HG03571 (cell line): Measurements from ENCODE around the gene CEP72.
"Not testable (repeated sequence)": the region's sequence is repeated elsewhere in the genome, so short reads cannot be mapped to it uniquely, and the experiment has no call there.

Experiments used
- ATAC-seq: cut with Tn5 transposase; IDR thresholded peaks from one replicate; pipeline ENCODE4 v1.9.1; 2021; ENCODE audit not compliant: unreplicated experiment

The CEP72 gene

DNA sequence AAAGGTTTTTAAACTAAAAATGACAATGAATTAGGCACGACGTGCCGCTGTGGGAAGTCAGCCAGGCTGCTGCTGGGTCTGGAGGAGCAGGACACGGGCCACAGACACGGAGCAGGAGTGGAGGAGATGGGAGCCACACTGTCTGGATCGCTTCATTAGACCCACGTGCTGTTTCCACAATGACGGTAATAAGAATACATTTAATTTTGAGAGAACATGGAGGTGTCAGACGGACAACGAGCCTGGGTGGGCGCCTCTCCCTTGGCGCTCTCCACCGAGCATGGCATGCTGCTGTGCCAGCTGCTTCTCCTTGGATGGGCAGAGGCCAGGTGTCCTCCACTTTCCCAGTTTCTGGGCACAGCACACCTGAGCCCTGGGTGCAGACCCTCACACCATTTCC lies 68.7 kb downstream of the CEP72 start:
- not testable (repeated sequence) for ATAC-seq

DNA sequence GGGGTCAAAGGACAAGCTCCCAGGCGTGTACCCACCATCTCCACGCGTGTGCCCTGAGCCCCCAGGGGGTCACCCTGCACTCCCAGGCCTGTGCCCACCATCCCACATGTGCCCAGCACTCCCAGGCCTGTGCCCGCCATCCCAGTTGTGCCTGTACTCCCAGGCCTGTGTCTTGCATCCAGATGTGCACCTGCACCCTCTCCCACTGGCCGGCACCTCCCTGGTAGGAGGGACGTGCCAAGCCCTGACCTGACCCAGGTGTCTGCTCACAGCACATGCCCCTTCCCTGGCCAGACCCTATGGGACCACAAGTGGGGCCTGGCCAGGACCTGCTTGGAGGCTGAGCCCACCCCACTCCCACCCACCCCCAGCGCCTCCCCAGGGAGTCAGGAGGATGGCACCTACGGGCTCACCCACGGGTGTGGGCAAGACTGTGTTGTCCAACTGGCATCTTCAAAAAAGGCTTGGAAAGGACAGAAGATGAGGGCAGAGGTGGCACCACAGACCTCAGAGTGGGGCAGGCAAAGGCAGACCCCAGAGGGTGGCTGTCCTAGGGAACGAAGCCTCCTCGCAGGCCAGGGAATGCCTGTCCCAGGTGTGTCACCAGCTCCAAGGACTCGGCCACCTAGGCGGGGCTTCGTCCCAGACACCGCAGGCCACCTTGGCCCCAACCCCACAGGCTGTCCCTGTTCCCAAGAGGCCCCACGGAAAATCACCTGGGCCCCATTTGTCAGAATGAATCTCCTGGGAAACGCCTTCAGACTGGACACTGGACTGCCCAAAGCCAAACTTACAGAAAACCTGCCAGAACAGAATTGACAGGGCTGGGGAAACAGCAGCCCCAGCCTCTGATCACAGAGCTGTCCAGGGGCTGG lies 69.4 kb downstream of the CEP72 start:
- ATAC-seq = not testable (repeated sequence)

DNA sequence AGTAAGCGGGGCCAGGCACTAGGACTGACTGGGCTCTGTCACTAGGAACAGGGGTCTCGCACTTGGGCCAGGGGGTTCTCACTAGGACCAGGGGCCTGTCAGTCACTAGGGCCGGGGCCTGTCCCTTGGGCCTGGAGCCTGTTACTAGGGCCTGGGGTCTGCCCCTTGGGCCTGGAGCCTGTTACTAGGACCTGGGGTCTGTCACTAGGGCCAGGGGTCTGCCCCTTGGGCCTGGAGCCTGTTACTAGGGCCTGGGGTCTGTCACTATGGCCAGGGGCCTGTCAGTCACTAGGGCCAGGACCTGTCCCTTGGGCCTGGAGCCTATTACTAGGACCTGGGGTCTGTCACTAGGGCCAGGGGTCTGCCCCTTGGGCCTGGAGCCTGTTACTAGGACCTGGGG lies 70.1 kb downstream of the CEP72 start:
- ATAC-seq = not testable (repeated sequence)

DNA sequence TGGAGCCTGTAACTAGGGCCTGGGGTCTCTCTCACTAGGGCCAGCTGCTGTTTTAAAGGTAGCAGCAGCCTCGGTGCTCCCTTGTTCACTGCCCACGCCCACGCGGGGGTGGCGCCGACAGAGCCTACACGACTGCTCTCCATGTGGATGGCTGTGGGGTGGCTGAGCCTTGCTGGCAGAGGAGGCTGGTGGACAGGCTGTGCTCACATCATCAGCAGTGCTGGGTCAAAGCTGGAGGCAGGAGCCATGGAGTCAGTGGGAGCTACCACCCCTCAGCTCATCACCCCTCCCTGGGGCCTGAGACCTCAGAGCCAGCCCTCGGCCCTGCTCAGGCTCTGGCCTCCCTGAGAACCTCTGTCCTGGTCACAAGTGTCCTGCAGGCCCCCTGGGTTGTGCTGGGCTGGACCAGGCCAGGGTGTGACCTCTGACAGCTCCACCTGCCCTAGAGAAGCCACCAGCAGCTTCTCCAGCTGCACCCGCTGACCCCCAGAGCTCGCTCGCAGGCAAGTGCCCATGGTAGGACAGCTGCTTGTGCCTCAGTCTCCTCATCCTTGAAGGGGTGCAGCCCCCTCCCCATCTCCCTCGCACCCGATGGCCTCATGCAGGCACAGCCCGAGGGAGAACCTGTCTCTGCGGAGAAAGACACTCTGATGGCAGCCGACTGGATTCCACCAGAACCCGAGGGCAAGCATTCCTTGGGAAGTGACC lies 70.7 kb downstream of the CEP72 start:
- ATAC-seq = not testable (repeated sequence)

DNA sequence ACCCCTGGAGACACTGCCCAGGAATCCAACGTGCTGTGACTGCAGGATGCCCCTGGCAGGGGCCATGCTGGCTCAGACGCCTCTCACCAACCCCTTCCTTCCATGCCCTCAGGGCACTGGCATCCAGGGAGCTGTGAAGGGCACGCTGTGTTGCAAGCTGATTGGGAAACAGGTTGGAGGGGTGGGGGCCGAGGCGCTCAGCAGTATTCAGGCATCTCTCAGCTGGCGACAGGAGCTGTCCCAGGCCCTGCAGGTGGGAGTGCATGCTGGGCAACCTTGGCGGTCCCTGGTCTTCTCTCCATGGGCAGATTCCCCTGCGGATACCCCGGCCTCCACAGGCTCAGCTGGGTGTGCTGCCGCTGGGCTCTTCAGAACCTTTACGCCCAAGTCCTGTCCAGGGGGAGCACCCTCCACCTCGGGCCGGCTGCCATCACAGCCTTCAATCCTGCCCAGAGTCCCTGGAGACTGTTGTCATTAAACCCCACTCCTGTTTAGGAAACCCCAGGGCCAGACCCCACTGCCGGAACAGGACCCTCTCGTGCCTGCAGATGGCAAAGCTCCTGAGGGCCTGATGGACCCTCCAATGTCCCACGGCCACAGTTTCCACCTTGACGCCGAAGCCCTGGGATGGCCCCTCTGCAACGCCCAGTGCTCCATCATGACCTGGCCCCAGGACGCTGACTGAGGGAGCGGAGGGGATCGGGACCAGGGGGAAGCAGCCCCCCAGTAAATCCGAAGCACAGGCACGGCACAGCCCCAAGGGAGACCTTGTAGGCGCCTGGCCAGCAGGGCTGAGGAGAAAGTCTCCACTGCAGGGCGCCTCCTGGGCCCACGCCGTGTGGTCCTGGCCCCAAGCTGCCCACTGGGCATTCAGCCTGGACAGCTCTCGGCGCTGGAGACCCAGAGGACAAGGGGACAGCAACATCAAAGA lies 71.7 kb downstream of the CEP72 start:
- no peak for ATAC-seq

DNA sequence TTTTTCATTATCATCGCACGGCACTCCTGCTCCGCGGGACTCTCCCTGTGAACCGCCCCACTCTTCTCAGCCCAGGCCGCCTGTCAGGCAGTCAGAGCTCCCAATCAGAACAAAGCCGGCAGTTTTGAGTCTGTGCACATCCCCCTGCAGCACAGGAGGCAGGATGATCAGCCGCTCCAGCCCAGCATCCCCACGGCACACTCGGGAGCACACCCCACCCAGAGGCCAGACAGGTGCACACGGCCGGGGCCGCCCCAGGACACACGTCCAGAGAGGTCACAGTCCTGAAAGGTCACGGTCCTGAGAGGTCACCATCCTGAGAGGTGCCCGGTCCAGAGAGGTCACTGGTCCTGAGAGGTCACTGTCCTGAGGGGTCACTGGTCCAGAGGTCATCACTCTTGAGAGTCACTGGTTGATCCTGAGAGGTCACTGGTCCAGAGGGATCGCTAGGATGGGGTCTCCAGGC lies 72.6 kb downstream of the CEP72 start:
- ATAC-seq = no peak

DNA sequence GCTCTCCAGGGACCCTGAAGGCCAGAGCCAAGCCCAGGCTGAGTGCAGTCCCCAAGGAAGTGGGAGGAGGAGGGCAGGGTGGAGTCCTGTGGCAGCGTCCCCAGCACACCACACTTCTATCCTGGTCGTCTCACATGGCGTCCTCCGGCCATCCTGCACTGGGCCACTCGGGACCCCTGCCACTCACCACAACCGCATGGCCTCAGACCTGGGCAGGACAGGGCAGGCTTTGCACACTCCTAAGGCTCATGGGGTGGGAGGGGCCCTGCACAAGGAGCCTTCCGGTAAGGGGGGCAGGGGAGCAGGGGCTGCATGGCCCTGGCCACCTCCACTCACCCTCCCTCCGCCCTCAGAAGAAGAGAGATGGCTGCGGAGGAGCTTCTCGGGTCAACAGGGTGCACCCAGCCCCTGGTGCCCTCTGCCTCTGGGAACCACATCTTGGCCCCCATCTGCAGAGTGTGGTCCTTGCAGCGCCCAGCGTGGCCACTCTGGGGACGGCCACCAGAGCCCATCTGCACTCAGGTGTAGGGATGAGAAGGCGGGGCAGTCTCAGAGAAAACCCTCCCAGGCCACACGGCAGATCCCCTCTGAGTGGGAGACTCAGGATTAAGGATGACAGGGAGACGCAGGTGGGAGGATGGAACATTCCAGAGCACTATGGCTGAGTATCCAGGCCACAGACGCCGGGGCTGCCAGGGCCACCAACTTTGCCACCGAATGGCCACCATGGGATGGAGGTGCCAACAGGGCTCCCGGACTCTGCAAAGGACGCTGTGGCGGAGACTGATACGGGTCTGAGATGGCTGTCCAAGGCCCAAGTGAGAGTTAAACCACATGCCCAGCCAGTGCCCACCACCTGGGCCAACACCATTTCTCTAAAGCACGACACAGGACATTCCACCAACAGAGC lies 73.4 kb downstream of the CEP72 start:
- no peak for ATAC-seq

DNA sequence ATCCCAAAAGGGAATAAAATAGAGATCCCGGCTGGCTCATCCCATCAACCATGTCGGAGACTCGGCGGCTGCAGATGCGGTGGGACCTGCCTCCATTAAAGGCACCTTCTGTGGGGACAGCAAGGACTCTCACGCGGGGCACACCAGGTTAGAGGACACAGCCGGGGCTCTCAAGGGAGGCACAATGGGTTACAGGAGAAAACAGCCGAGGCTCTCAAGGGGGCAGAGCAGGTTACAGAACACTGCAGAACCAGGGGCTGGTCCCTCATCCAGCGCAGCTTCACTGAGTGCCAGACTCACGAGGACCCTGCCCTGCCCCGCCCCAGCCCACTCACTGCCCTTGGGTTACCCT lies 74.0 kb downstream of the CEP72 start:
- ATAC-seq = not testable (repeated sequence)

DNA sequence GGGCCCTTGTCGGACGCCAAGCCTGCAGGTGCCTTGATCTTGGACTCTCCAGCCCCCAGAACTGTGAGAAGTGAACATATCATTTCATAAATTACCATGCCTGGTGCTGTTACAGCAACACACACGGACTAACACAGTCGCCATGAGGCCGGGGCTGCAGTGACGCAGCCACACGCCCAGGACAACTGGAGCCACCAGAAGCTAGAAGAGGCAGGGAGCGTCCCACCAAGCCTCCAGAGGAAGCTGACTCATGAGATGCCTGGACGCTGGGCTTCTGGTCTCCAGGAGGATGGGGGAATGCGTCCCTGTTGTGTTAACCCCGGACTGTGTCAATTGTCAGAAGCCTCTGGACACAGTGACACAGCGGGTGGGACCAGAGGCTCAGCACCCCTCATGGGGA lies 74.8 kb downstream of the CEP72 start:
- ATAC-seq = not testable (repeated sequence)

DNA sequence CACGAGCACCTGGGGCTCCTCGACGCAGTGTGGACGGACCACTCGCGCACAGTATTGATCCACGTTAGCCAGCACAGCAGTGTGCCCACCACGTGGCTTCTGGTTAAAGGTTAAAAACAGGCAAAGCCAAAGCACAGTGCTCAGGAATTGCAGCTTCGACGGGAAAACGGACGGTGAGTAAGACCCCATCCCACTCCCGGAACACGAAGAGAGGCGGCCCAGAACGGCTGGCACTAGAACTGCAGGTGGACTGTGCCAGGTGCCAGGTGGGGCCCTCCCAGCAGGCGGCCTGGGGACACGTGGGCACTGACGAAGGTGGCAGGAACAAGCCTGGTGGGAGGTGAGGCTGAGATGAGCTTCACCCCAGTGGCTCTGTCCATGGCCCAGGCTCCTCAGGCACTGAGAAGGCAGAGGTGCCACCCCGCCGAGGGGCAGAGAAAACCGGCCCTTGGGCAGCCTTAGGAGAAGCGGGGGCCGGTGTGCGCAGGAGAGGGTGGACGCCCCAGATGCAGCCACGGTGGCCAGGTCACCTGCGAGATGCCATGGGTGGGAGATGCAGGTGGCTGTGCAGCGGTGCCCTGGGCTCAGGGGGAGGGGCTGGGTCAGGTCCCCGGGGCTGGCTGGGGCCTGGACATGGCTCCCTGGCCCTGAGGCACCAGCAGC lies 76.3 kb downstream of the CEP72 start:
- ATAC-seq = not testable (repeated sequence)

DNA sequence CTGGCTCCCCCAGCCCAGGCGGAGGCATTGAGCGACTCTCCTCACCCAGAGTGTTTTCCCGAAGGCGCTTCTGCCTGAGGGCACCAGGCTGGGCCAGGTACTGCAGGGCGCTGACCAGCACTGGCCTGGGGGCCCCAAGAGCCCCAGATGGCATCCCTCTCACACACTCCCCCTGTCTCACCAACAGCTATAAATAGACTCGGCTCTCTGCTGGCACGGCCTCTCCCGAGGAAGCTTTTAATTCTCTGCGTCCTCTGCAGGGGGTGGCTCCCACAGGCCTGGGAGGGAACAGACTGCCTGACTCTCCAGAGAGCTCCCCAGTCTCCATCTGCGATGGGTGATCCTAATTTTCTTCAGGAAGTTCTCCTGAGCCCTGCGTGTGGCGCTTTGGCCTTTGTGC lies 78.2 kb downstream of the CEP72 start:
- not testable (repeated sequence) for ATAC-seq

DNA sequence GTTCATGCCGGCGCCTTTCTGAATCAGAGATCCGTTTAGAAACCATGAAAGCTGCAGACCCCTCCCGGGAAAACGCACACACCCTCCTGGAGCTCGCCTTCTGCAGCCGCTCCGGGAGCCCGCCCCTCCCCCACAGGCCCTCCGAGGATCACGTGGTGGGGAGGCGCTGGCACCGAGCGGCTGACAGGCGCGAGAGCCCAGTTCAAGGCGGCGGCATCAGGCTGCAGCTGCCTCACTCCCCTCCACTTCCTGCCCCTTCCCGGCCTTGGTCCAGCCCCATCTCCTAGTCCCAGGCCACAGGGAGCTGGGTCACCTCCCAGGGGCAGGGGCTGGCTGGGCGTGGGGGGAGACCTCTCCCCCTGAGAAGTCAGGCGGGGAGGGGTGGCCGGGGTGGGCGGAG lies 78.9 kb downstream of the CEP72 start:
- ATAC-seq = not testable (repeated sequence)

DNA sequence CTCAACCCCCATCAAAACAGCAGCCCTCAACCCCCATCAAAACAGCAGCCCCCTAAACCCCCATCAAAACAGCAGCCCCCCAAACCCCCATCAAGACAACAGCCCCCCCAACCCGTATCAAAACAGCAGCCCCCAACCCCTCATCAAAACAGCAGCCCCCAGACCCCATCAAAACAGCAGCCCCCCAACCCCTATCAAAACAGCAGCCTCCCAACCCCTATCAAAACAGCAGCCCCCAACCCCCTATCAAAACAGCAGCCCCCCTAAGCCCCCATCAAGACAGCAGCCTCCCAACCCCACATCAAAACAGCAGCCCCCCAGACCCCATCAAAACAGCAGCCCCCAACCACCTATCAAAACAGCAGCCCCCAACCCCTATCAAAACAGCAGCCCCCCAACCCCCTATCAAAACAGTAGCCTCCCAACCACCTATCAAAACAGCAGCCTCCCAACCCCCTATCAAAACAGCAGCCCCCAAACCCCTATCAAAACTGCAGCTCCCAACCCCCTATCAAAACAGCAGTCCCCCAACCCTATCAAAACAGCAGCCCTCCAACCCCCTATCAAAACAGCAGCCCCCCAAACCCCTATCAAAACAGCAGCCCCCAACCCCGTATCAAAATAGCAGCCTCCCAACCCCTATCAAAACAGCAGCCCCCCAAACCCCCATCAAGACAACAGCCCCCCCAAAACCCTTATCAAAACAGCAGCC lies 79.8 kb downstream of the CEP72 start:
- ATAC-seq = no peak

DNA sequence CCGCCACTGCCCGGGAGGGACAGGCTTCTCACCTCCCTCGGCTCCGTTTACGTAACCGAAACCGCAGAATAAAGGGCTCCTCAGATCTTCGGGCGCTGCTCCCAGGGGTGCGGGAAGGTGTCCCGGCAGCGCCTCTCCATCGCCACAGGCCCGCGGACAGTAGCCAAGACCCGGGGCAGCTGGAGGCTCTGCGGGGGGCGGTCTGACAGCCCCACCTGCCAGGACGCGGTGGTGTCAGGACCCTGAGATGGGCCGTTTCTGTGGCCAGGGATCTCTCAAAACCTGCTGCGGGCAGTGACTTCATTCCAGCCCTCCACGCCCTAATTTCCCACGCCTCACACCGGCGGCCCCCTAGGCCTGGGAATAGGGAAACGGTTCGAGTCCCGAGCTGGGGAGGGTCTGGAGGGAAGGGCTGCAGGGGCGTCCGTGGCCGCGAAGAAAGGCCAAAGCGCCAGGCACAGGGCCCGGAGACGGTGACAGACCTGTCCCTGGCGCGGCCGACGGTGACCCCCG lies 80.4 kb downstream of the CEP72 start:
- not testable (repeated sequence) for ATAC-seq

DNA sequence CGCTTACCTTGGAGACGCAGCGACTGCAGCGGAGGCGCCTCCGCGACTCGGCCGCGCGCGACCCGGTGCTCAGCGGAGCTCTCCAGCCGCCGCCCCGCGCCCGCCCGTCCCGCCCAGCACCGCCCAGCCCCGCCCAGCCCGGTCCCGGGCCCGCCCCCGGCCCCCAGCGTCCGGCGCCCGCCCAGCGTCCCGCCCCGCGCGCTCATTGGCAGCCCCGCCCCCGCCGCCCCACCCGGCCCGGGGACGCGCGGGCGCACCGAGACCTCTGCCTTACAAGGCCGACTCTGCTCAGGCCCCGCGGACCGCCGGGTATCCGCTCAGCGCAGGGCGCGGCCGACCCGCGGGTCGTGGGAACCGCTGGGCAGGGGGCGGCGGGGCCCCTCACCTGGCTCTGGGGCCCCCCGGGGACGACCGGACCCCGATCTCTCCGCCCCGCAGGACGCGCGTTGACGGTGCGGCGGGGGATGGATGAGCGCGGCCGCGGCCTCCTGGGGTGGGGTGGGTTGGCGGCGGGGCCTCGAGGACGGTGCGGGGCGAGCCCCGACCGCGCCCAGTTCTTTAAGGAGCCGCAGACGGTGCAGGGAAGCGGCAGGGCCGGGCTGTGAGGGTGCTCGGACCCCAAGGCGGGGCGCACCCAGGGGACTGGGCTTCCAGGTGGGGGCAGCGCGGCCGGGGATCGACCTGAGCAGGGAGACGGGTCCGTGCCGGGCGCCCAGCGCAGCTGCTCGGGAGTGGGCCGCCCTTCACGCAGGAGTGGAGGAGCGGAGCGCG lies 81.3 kb downstream of the CEP72 start, which contains the start of gene TPPP:
TSS of gene TPPP (minus strand) at position 82 of the 771 bp plus-strand sequence. CDS start 15,292 bp downstream, outside the sequence.
- ATAC-seq = peak; percentile 61

DNA sequence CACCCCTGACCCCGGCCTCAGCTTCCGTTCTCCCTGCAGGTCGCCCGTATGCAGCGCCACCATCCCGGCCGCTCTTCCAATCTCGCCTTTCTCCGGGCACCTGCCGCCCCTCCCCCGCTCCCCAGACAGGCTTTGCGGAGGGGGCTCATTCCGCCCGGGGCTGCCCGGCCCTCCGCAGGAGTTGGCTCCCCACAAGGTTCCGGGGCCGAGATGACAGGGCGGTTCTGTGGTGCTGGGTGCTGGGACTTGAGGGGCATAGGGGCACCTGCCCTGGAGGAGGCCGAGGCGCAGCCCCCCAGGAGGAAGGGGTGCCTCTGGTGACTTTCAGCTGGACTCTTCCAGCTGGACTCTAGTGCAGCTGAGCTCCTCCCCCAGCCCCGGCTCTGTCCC lies 81.9 kb downstream of the CEP72 start:
- not testable (repeated sequence) for ATAC-seq

DNA sequence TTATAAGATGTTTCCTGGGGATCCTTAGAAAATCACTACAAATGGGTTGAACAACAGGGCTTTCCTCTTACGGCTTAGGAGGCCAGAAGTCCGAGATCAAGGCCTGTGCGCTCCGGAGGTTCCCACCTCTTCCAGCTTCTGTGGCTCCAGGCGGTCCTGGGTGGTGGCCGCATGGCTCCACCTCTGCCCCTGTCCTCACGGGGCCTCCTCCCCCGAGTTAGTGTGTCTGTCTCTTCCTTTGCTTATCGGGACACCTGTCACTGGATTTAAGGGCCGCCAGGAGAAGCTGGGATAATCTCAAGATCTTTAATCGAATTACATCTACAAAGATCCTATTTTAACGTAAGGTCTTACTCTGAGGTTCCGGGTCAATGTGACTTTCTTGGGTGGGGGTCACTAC lies 83.3 kb downstream of the CEP72 start:
- ATAC-seq = not testable (repeated sequence)

DNA sequence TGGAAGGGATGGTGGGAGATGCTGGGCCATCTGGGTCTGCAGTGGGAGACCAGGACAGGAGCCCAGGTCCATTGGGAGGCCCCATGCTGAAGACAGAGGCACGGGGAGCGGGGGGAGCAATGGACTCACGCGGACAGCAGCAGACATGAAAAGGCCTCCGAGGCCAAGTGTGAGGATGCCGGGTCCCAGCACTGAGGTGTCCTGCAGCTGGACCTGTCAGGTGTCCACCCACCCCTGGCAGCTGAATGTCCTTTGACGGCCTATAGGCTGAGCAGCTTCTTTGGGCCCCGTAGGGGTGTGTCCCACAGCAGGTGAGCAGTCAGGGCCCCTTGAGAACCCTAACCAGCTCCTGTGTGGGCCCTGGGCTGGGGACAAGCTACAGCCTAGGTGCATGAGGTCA lies 84.1 kb downstream of the CEP72 start:
- not testable (repeated sequence) for ATAC-seq
